MM.1S (cell line): ENCODE results near the gene RAPGEF2.

Experiments used
- CTCF ChIP-seq: fragments of 300-600 bp; sonication (generic); IDR thresholded peaks from 2 replicates; pipeline ENCODE4 v1.5.1; 2016; ENCODE audit warnings: antibody characterized with exemption, low read length, mixed read lengths
- EZH2 ChIP-seq: fragments of 300-600 bp; sonication (generic); optimal IDR thresholded peaks from 2 replicates; pipeline ENCODE3; 2017; ENCODE audit warnings: low read depth, mild to moderate bottlenecking, antibody characterized with exemption, low read length, mixed read lengths

- TF ChIP-seq CTCF (no peak), EZH2 (no peak)
Observed at GRCh38 chr4:159131564-159131963, 28.7 kb downstream of the RAPGEF2 start.
